Stomach (tissue), 9 donors: Measurements from ENCODE around the gene PYHIN1. TPM values are rescaled to one million over a fixed set of nuclear protein-coding genes. Genes with fewer than 3 reads are reported as not detected.
"Not testable (repeated sequence)": the region's sequence is repeated elsewhere in the genome, so short reads cannot be mapped to it uniquely, and the experiment has no call there.

Experiments used
- DNase-seq, 2 donors: peaks; one replicate each; pipeline versions ENCODE4 v3.0.0 to v3.0.0-alpha.2; 2013 to 2019
- H3K27ac ChIP-seq, 5 donors: fragments of 200-600 bp in 4 of 5; sonication (generic) in 4 of 5; one replicate each; pipeline ENCODE4 v1.5.1; 2013 to 2019; ENCODE audit warnings: mild to moderate bottlenecking in 1 of 5, moderate library complexity in 1 of 5
- H3K27me3 ChIP-seq, 3 donors: fragments of 200-600 bp; sonication (generic); one replicate each; pipeline ENCODE4 v1.5.1; 2017 to 2019; ENCODE audit warnings: mixed run types in 1 of 3
- H3K36me3 ChIP-seq, 4 donors: fragments of 200-600 bp; sonication (generic); 1 replicate in 3 of 4; 2 replicates in 1 of 4; pipeline ENCODE4 v1.5.1; 2016 to 2019
- H3K4me1 ChIP-seq, 4 donors: fragments of 200-600 bp; sonication (generic); one replicate each; pipeline ENCODE4 v1.5.1; 2016 to 2019
- H3K4me3 ChIP-seq, 4 donors: fragments of 200-600 bp; sonication (generic) in 3 of 4; one replicate each; pipeline ENCODE4 v1.5.1; 2016 to 2019; ENCODE audit warnings: mild to moderate bottlenecking in 1 of 4
- H3K9me3 ChIP-seq, 4 donors: fragments of 200-600 bp; sonication (generic); one replicate each; pipeline ENCODE4 v1.5.1; 2016 to 2019
- EP300 ChIP-seq: sonication (generic); formaldehyde crosslinking; IDR thresholded peaks from one replicate; pipeline ENCODE4 v1.6.1; 2017; ENCODE audit warnings: antibody characterized with exemption
- POLR2A ChIP-seq, 4 donors: fragments of 450-650 bp; IDR thresholded peaks; one replicate each; pipeline ENCODE4 v1.6.1; 2016; ENCODE audit warnings: antibody characterized with exemption in 4 of 4, control low read depth in 2 of 4, mild to moderate bottlenecking in 1 of 4, moderate library complexity in 1 of 4
- POLR2AphosphoS5 ChIP-seq, 3 donors: sonication (generic); formaldehyde crosslinking; IDR thresholded peaks; one replicate each; pipeline ENCODE4 v1.6.1; 2016; ENCODE audit warnings: antibody characterized with exemption in 3 of 3
- WGBS, 5 donors: extraction: QIAGEN DNeasy Blood & Tissue Kit in 3 of 5; methylation state at CpG; one replicate each; pipeline versions ENCODE4 v1.1.5 to v1.1.7; 2013 to 2018; 5-methylcytosine and 5-hydroxymethylcytosine counted together
- intact Hi-C: fragments of 100-400 bp; cut with DNase I; formaldehyde crosslinking; loops from one replicate; pipeline ENCODE4 v1.15.1; 2023; ENCODE audit warnings: low total_unique reads
- polyA plus RNA-seq, 3 donors: library from polyadenylated mRNA; stranded (reverse); fragments of 200-250 nt; gene quantifications; one replicate each; pipeline ENCODE4 v1.2.3, GENCODE V29; 2013
- total RNA-seq, 5 donors: library from RNA; depleted of rRNA; stranded (reverse); fragments of >200 nt; gene quantifications; one replicate each; pipeline versions ENCODE4 v1.1.0 to v1.2.3, GENCODE V29; 2014 to 2016
- TF ChIP-seq, protein P1 (sequence below), 7 experiments: fragments of 450-650 bp in 4 of 7; fragments of 200-600 bp in 3 of 7; sonication (generic) in 3 of 7; IDR thresholded peaks; one replicate each; pipeline ENCODE4 v1.5.1; 2016 to 2019; ENCODE audit warnings: antibody characterized with exemption in 7 of 7, control low read depth in 2 of 7, mild to moderate bottlenecking in 1 of 7
- donor health status: healthy with polysubstance abuse.
- donor health status: Bipolar disorder and iron deficiency.
- donor health status: healthy.

Gene PYHIN1
- total and polyA plus RNA-seq, 8 donors: 0.25 to 79.9 (median 2.3) TPM; not detected in 1

- no peak for DNase-seq
- H3K27ac ChIP-seq: peak overlapping the region in 4 of 5 donors; percentile 76 to 91 (median 84)
- intact Hi-C loops: no loop called here
- H3K36me3 ChIP-seq: peaks cover 0 to 6% (median 1%) of the 10 kb centered on the region in 4 donors
- TF ChIP-seq EP300: no peak
- TF ChIP-seq, protein P1, sequence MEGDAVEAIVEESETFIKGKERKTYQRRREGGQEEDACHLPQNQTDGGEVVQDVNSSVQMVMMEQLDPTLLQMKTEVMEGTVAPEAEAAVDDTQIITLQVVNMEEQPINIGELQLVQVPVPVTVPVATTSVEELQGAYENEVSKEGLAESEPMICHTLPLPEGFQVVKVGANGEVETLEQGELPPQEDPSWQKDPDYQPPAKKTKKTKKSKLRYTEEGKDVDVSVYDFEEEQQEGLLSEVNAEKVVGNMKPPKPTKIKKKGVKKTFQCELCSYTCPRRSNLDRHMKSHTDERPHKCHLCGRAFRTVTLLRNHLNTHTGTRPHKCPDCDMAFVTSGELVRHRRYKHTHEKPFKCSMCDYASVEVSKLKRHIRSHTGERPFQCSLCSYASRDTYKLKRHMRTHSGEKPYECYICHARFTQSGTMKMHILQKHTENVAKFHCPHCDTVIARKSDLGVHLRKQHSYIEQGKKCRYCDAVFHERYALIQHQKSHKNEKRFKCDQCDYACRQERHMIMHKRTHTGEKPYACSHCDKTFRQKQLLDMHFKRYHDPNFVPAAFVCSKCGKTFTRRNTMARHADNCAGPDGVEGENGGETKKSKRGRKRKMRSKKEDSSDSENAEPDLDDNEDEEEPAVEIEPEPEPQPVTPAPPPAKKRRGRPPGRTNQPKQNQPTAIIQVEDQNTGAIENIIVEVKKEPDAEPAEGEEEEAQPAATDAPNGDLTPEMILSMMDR (IDR thresholded peaks at IDR 0.05): no peak
- TF ChIP-seq POLR2A (IDR thresholded peaks at IDR 0.05): no peak
- no peak for TF ChIP-seq POLR2AphosphoS5 (IDR thresholded peaks at IDR 0.05)
- WGBS, 5 donors: 27 to 49% (median 41%) methylated on average over 5 of the region's 5 CpGs
- H3K9me3 ChIP-seq: no peaks in the 10 kb centered on the region
- H3K4me3 ChIP-seq: peak overlapping the region; percentile 39 to 53 (median 46)
- peaks cover 6 to 65% (median 19%) of the 10 kb centered on the region in 4 donors for H3K4me1 ChIP-seq
- no peaks in the 10 kb centered on the region for H3K27me3 ChIP-seq
Measured at GRCh38 chr1:159010391-159010790, 79.0 kb downstream of the PYHIN1 start.

DNA sequence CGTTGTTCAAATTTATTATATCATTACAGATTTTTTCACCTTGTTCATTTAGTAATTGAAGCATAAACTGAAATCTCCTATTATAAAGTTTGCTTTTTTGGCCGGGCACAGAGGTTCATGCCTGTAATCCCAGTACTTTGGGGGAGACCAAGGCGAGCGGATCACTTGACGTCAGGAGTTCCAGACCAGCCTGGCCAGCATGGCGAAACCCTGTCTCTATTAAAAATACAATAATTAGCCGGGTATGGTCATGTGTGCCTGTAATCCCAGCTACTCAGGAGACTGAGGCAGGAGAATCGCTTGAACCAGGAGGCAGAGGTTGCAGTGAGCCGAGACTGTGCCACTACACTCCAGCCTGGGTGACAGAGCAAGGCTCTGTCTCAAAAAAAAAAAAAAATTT lies 79.6 kb downstream of the PYHIN1 start:
- DNase-seq, H3K9me3 ChIP-seq, intact Hi-C loops, H3K27me3 ChIP-seq, H3K36me3 ChIP-seq: not testable (repeated sequence)
- peaks cover 8 to 65% (median 23%) of the 10 kb centered on the region in 4 donors for H3K4me1 ChIP-seq
- peak overlapping the region; percentile 72 to 91 (median 81) for H3K27ac ChIP-seq
- WGBS, 5 donors: 26 to 62% (median 52%) methylated on average over 9 of the region's 9 CpGs
- H3K4me3 ChIP-seq: peak overlapping the region; percentile 39 to 53 (median 46)

DNA sequence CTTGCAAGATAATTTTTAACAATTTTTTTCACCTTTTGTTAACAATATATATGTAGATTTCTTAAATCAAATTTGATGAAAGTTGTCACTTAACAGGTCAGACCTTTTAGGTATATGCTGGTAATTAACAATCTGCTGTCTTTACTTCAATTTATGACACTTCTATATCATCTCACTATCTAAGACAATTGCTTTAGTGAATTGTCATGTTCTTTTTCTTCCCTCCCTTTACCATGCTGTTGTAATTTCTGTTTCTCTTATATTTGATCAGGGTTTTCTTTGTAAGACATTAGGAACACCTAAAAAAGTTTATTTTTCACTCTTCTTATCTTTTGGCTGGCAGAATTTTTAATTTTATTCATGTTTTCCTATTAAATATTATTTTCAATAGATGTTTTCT lies 80.4 kb downstream of the PYHIN1 start:
- intact Hi-C loops: no loop called here
- Histone ChIP-seq H3K4me3 (peak overlapping the region in 3 of 4 donors; percentile 40 to 53 (median 53)), H3K27ac (peak overlapping the region in 4 of 5 donors; percentile 58 to 91 (median 84)), H3K4me1 (peaks cover 9 to 65% (median 24%) of the 10 kb centered on the region in 4 donors), H3K36me3 (peaks cover 2 to 17% (median 14%) of the 10 kb centered on the region in 4 donors), H3K27me3 (no peaks in the 10 kb centered on the region), H3K9me3 (no peaks in the 10 kb centered on the region)
- TF ChIP-seq EP300: no peak
- TF ChIP-seq POLR2AphosphoS5 (IDR thresholded peaks at IDR 0.05): no peak
- no peak for DNase-seq

- Histone ChIP-seq H3K27ac (peak overlapping the region in 4 of 5 donors; percentile 58 to 91 (median 84)), H3K4me3 (peak overlapping the region; percentile 17 to 53 (median 46)), H3K36me3 (peaks cover 5 to 24% (median 21%) of the 10 kb centered on the region in 4 donors), H3K9me3 (no peaks in the 10 kb centered on the region), H3K27me3 (no peaks in the 10 kb centered on the region), H3K4me1 (peaks cover 9 to 65% (median 24%) of the 10 kb centered on the region in 4 donors)
- TF ChIP-seq EP300 (no peak), POLR2AphosphoS5 (IDR thresholded peaks at IDR 0.05) (peak in 2 of 3 donors; percentile 20 to 44)
- intact Hi-C loops: no loop called here
- peak in 1 of 2 donors; percentile 68 for DNase-seq
- 37 to 57% (median 46%) methylated on average over 6 of the region's 6 CpGs for WGBS, 5 donors
Measured at GRCh38 chr1:159012495-159012894, 81.1 kb downstream of the PYHIN1 start.

DNA sequence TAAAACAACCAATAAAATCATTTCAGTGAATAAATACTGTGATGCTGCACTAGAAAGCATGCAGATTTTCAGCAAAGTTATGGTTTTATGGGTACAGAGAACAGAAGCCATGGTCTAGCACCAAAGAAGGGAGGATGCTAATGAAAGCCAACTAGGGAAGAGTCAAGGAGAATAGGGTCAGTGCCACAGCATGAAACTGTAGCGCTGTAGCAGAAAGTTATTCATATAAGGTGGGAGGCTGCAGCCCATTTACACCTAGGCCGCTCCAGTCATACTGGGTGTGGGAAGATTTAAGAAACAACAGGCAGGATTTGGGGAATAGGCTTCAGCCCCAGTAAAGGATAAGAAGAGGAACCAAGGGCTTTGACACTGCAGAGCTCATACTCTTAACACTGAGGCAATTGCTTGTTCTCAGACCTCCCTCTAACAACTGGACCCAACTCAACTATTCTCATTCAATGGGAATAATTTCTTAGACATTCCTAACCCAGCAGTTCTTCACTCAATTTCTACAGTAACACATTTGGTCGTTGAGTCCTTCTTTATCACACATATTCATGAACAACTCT lies 82.7 kb downstream of the PYHIN1 start:
- no peaks in the 10 kb centered on the region for H3K27me3 ChIP-seq
- peak overlapping the region in 2 of 5 donors; percentile 34 to 91 for H3K27ac ChIP-seq
- TF ChIP-seq POLR2A (IDR thresholded peaks at IDR 0.05): no peak
- TF ChIP-seq EP300: no peak
- no peak for TF ChIP-seq POLR2AphosphoS5 (IDR thresholded peaks at IDR 0.05)
- TF ChIP-seq, protein P1 (IDR thresholded peaks at IDR 0.05): no peak
- H3K36me3 ChIP-seq: peaks cover 9 to 40% (median 36%) of the 10 kb centered on the region in 4 donors
- whole genome bisulfite sequencing, 5 donors: 81 to 91% (median 89%) methylated on average over 3 of the region's 3 CpGs
- no peaks in the 10 kb centered on the region for H3K9me3 ChIP-seq
- intact Hi-C loops: no loop called here
- no peak for DNase-seq
- H3K4me3 ChIP-seq: peak overlapping the region in 2 of 4 donors; percentile 53
- peaks cover 9 to 62% (median 21%) of the 10 kb centered on the region in 4 donors for H3K4me1 ChIP-seq

- no peaks in the 10 kb centered on the region for H3K9me3 ChIP-seq
- no peaks in the 10 kb centered on the region for H3K27me3 ChIP-seq
- peak overlapping the region in 2 of 4 donors; percentile 17 to 53 for H3K4me3 ChIP-seq
- 68 to 83% (median 79%) methylated on average over 3 of the region's 3 CpGs for WGBS, 5 donors
- H3K27ac ChIP-seq: peak overlapping the region in 3 of 5 donors; percentile 49 to 75 (median 71)
- peaks cover 9 to 47% (median 40%) of the 10 kb centered on the region in 4 donors for H3K36me3 ChIP-seq
- H3K4me1 ChIP-seq: peaks cover 9 to 57% (median 20%) of the 10 kb centered on the region in 4 donors
- DNase-seq: no peak
- TF ChIP-seq EP300 (no peak), POLR2A (IDR thresholded peaks at IDR 0.05) (no peak), POLR2AphosphoS5 (IDR thresholded peaks at IDR 0.05) (no peak)
- TF ChIP-seq, protein P1 (IDR thresholded peaks at IDR 0.05): no peak
- intact Hi-C loops: no loop called here
Measured at GRCh38 chr1:159014851-159015250, 83.5 kb downstream of the PYHIN1 start.
